OCI-LY7 (cell line): ENCODE data around the gene B4GALNT2. TPM values are rescaled to one million over a fixed set of nuclear protein-coding genes. Genes with fewer than 3 reads are reported as not detected.

ENCODE experiments used
- BruUV-seq: library from RNA; stranded (reverse); fragments of 400-500 nt; replicated peaks from 2 replicates; lab custom pipeline; 2021; lab: Mats Ljungman, UMichigan
- CTCF ChIA-PET: fragments of 300-600 bp; sonication (Branson Sonifier 250); formaldehyde crosslinking; loops from one replicate; lab custom pipeline; 2022; ENCODE audit warnings: antibody characterized with exemption; ENCODE audit not compliant: unreplicated experiment; lab: Charles Lee
- POLR2A ChIA-PET: fragments of 300-600 bp; sonication (Branson Sonifier 250); formaldehyde crosslinking; loops from one replicate; lab custom pipeline; 2022; ENCODE audit warnings: antibody characterized with exemption; lab: Charles Lee
- DNase-seq: peaks from one replicate; pipeline ENCODE4 v3.0.0-alpha.2; 2015; ENCODE audit warnings: low spot score
- H2AFZ ChIP-seq: fragments of 200-600 bp; sonication (generic), shearing (Covaris generic); 2 replicates; pipeline ENCODE4 v1.6.1; 2014; ENCODE audit warnings: mild to moderate bottlenecking, antibody characterized with exemption, low read length, moderate library complexity
- H3K27ac ChIP-seq: fragments of 200-600 bp; sonication (generic); 2 replicates; pipeline ENCODE4 v1.5.1; 2014; ENCODE audit warnings: mixed run types, low read depth, mild to moderate bottlenecking, moderate library complexity, low read length, inconsistent platforms; ENCODE audit not compliant: poor library complexity, severe bottlenecking
- H3K36me3 ChIP-seq: fragments of 200-600 bp; sonication (generic); 2 replicates; pipeline ENCODE4 v1.6.1; 2014; ENCODE audit warnings: mild to moderate bottlenecking, antibody characterized with exemption, low read length, moderate library complexity, mixed read lengths; ENCODE audit not compliant: insufficient read depth
- H3K4me1 ChIP-seq: fragments of 200-600 bp; sonication (generic); 2 replicates; pipeline ENCODE4 v1.5.1; 2014; ENCODE audit warnings: mild to moderate bottlenecking, low read length; ENCODE audit not compliant: insufficient read depth, poor library complexity, severe bottlenecking
- H3K4me2 ChIP-seq: fragments of 200-600 bp; sonication (generic); 2 replicates; pipeline ENCODE4 v1.6.1; 2014; ENCODE audit warnings: mild to moderate bottlenecking, low read length
- H3K4me3 ChIP-seq: fragments of 200-600 bp; sonication (generic); 2 replicates; pipeline ENCODE4 v1.5.1; 2014; ENCODE audit warnings: mild to moderate bottlenecking, low read depth, low read length; ENCODE audit not compliant: poor library complexity, severe bottlenecking
- H3K79me2 ChIP-seq: fragments of 200-600 bp; sonication (generic); 2 replicates; pipeline ENCODE4 v1.6.1; 2016; ENCODE audit warnings: low read depth, mild to moderate bottlenecking, low read length, moderate library complexity, mixed read lengths; ENCODE audit not compliant: insufficient read depth
- H3K9me2 ChIP-seq: fragments of 200-600 bp; sonication (generic); 2 replicates; pipeline ENCODE4 v1.6.1; 2016; ENCODE audit warnings: mild to moderate bottlenecking, low read length, mixed read lengths; ENCODE audit not compliant: insufficient read depth
- H3K9me3 ChIP-seq: fragments of 200-600 bp; sonication (generic); 2 replicates; pipeline ENCODE4 v1.6.1; 2014; ENCODE audit warnings: mild to moderate bottlenecking, mixed run types, low read length, mixed read lengths
- H4K20me1 ChIP-seq: fragments of 200-600 bp; sonication (generic); 2 replicates; pipeline ENCODE4 v1.6.1; 2014; ENCODE audit warnings: mild to moderate bottlenecking, antibody characterized with exemption, low read length, moderate library complexity, mixed read lengths; ENCODE audit not compliant: insufficient read depth
- EZH2phosphoT487 ChIP-seq: fragments of 200-600 bp; sonication (generic); IDR thresholded peaks from 2 replicates; pipeline ENCODE4 v1.6.1; 2018; ENCODE audit warnings: low read depth, borderline replicate concordance, mild to moderate bottlenecking, mixed run types, antibody characterized with exemption, low read length, moderate library complexity, mixed read lengths
- intact Hi-C: fragments of 100-400 bp; cut with micrococcal nuclease; formaldehyde crosslinking; loops from one replicate; pipeline ENCODE4 v1.10.0; 2022; ENCODE audit not compliant: unreplicated experiment
- total RNA-seq, 2 experiments: library from RNA; depleted of rRNA in 1 of 2; stranded (reverse); fragments of >200 nt in 1 of 2; shearing (Covaris generic) in 1 of 2; gene quantifications; 2 replicates each; pipeline ENCODE4 v1.2.3, GENCODE V29; 2014 to 2022
- TF ChIP-seq, protein P1 (sequence below): fragments of 200-600 bp; sonication (generic); conservative IDR thresholded peaks from 2 replicates; pipeline ENCODE4 v1.5.1; 2014; ENCODE audit warnings: mild to moderate bottlenecking, antibody characterized with exemption, low read length, moderate library complexity, mixed read lengths

B4GALNT2 gene
- total RNA-seq, 2 experiments from 2014 or later, result not detected

- intact Hi-C loops, result no loop called here
- BruUV-seq, result no TSS peak
- TF ChIP-seq, protein P1, sequence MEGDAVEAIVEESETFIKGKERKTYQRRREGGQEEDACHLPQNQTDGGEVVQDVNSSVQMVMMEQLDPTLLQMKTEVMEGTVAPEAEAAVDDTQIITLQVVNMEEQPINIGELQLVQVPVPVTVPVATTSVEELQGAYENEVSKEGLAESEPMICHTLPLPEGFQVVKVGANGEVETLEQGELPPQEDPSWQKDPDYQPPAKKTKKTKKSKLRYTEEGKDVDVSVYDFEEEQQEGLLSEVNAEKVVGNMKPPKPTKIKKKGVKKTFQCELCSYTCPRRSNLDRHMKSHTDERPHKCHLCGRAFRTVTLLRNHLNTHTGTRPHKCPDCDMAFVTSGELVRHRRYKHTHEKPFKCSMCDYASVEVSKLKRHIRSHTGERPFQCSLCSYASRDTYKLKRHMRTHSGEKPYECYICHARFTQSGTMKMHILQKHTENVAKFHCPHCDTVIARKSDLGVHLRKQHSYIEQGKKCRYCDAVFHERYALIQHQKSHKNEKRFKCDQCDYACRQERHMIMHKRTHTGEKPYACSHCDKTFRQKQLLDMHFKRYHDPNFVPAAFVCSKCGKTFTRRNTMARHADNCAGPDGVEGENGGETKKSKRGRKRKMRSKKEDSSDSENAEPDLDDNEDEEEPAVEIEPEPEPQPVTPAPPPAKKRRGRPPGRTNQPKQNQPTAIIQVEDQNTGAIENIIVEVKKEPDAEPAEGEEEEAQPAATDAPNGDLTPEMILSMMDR, result no peak
- TF ChIP-seq EZH2phosphoT487, result no peak
- Histone ChIP-seq H4K20me1 (no peaks in the 10 kb centered on the region), H3K4me2 (no peak overlapping the region), H3K9me3 (no peaks in the 10 kb centered on the region), H3K36me3 (no peaks in the 10 kb centered on the region), H3K4me3 (no peak overlapping the region), H3K9me2 (no peaks in the 10 kb centered on the region), H2AFZ (no peak overlapping the region), H3K4me1 (no peaks in the 10 kb centered on the region), H3K27ac (no peak overlapping the region), H3K79me2 (no peaks in the 10 kb centered on the region)
- ChIA-PET POLR2A (no interaction called here), CTCF (no interaction called here)
- no peak for DNase-seq
These were observed 41.5 kb upstream of the B4GALNT2 start for GRCh38 chr17:49090878-49091594.

- Histone ChIP-seq H2AFZ (no peak overlapping the region), H3K27ac (no peak overlapping the region), H4K20me1 (no peaks in the 10 kb centered on the region), H3K4me3 (no peak overlapping the region), H3K4me1 (no peaks in the 10 kb centered on the region), H3K36me3 (no peaks in the 10 kb centered on the region), H3K9me2 (no peaks in the 10 kb centered on the region), H3K79me2 (no peaks in the 10 kb centered on the region), H3K4me2 (no peak overlapping the region), H3K9me3 (no peaks in the 10 kb centered on the region)
- ChIA-PET CTCF (no interaction called here), POLR2A (no interaction called here)
- intact Hi-C loops, result no loop called here
- no TSS peak for BruUV-seq
- TF ChIP-seq, protein P1, result no peak
- no peak for TF ChIP-seq EZH2phosphoT487
- DNase-seq, result no peak
These were observed 39.4 kb upstream of the B4GALNT2 start for GRCh38 chr17:49093131-49093530.

GRCh38 chr17:49100601-49101000 is 32.0 kb upstream of the B4GALNT2 start:
- no TSS peak for BruUV-seq
- CTCF ChIA-PET, result no interaction called here
- no peak overlapping the region for H3K4me2 ChIP-seq

More at GRCh38 chr17:49100601-49101000, 32.0 kb upstream of the B4GALNT2 start:
- H3K79me2 ChIP-seq, result no peaks in the 10 kb centered on the region
- no peaks in the 10 kb centered on the region for H3K9me2 ChIP-seq
- H3K36me3 ChIP-seq, result no peaks in the 10 kb centered on the region
- H3K4me1 ChIP-seq, result no peaks in the 10 kb centered on the region
- H3K9me3 ChIP-seq, result no peaks in the 10 kb centered on the region
- TF ChIP-seq, protein P1, result no peak
- TF ChIP-seq EZH2phosphoT487, result no peak
- no peak overlapping the region for H2AFZ ChIP-seq
- intact Hi-C loops, result no loop called here
- H4K20me1 ChIP-seq, result no peaks in the 10 kb centered on the region
- POLR2A ChIA-PET, result interaction anchor here (0.6 kb wide), 1 partner anchor 546 kb away, joined by 3 read pairs; no protein-coding TSS in a partner anchor
- H3K4me3 ChIP-seq, result no peak overlapping the region
- H3K27ac ChIP-seq, result no peak overlapping the region
- no peak for DNase-seq
